Left kidney (tissue), 2 donors: Measurements from ENCODE around the gene VAX1. TPM values are rescaled to one million over a fixed set of nuclear protein-coding genes. Genes with fewer than 3 reads are reported as not detected.
"Not testable (repeated sequence)": the region's sequence is repeated elsewhere in the genome, so short reads cannot be mapped to it uniquely, and the experiment has no call there.

ENCODE experiments used
- DNase-seq: peaks from one replicate; pipeline ENCODE4 v3.0.0-alpha.2; 2013
- polyA plus RNA-seq: library from polyadenylated mRNA; unstranded; fragments of 120-200 nt; gene quantifications from one replicate; pipeline ENCODE4 v1.2.1, GENCODE V29; 2013; ENCODE audit not compliant: insufficient read length

Gene VAX1
- polyA plus RNA-seq, 1 donor: not detected

- no peak for DNase-seq
Observed at GRCh38 chr10:117135480-117136140, 2.5 kb downstream of the VAX1 start.

- DNase-seq: no peak
Observed at GRCh38 chr10:117135026-117135372, 3.1 kb downstream of the VAX1 start.

GRCh38 chr10:117134306-117135025 is 3.6 kb downstream of the VAX1 start:
- peak; percentile 10 for DNase-seq

GRCh38 chr10:117134056-117134305 is 4.1 kb downstream of the VAX1 start:
- DNase-seq: no peak

GRCh38 chr10:117133273-117134055 is 4.6 kb downstream of the VAX1 start:
- peak; percentile 17 for DNase-seq

GRCh38 chr10:117132751-117133231 is 5.3 kb downstream of the VAX1 start:
- DNase-seq: peak; percentile 28

GRCh38 chr10:117131376-117132327 is 6.4 kb downstream of the VAX1 start:
- DNase-seq: peak; percentile 14

GRCh38 chr10:117130862-117131375 is 7.2 kb downstream of the VAX1 start:
- no peak for DNase-seq

GRCh38 chr10:117130346-117130745 is 7.7 kb downstream of the VAX1 start:
- no peak for DNase-seq

GRCh38 chr10:117126645-117127044 is 11.4 kb downstream of the VAX1 start:
- not testable (repeated sequence) for DNase-seq

GRCh38 chr10:117126034-117126433 is 12.0 kb downstream of the VAX1 start:
- no peak for DNase-seq

- DNase-seq: no peak
Observed at GRCh38 chr10:117112220-117112619, 25.9 kb downstream of the VAX1 start.

- DNase-seq: no peak
Observed at GRCh38 chr10:117107238-117107637, 30.8 kb downstream of the VAX1 start.

- DNase-seq: no peak
Observed at GRCh38 chr10:117096599-117097201, 41.4 kb downstream of the VAX1 start.

- no peak for DNase-seq
Observed at GRCh38 chr10:117094856-117095255, 43.2 kb downstream of the VAX1 start.

GRCh38 chr10:117092386-117092785 is 45.7 kb downstream of the VAX1 start:
- no peak for DNase-seq

GRCh38 chr10:117090834-117091233 is 47.2 kb downstream of the VAX1 start:
- no peak for DNase-seq

- DNase-seq: no peak
Observed at GRCh38 chr10:117087521-117087920, 50.5 kb downstream of the VAX1 start.

- DNase-seq: no peak
Observed at GRCh38 chr10:117086546-117086945, 51.5 kb downstream of the VAX1 start.

- not testable (repeated sequence) for DNase-seq
Observed at GRCh38 chr10:117084421-117085246, 53.4 kb downstream of the VAX1 start.
